H9 (cell line): Measurements from ENCODE around the gene ZNF804A. TPM values are rescaled to one million over a fixed set of nuclear protein-coding genes. Genes with fewer than 3 reads are reported as not detected.

Experiments used
- DNase-seq: peaks from one replicate; pipeline ENCODE4 v3.0.0-alpha.2; 2017
- H2AFZ ChIP-seq: one replicate; pipeline ENCODE4 v1.6.1; 2013; ENCODE audit warnings: mild to moderate bottlenecking, low read length, control low read depth, moderate library complexity
- H2AK5ac ChIP-seq: 2 replicates; pipeline ENCODE4 v1.6.1; 2013; ENCODE audit warnings: low read length, control low read depth, mixed read lengths; ENCODE audit not compliant: insufficient read length
- H2BK120ac ChIP-seq: one replicate; pipeline ENCODE4 v1.6.1; 2013; ENCODE audit warnings: low read depth, mild to moderate bottlenecking, low read length, control low read depth, inconsistent platforms; ENCODE audit not compliant: poor library complexity, severe bottlenecking
- H2BK12ac ChIP-seq: 2 replicates; pipeline ENCODE4 v1.6.1; 2013; ENCODE audit warnings: low read length, control low read depth, mixed read lengths, low read depth; ENCODE audit not compliant: insufficient read length
- H2BK15ac ChIP-seq: 2 replicates; pipeline ENCODE4 v1.6.1; 2013; ENCODE audit warnings: low read depth, low read length, control low read depth
- H2BK20ac ChIP-seq: one replicate; pipeline ENCODE4 v1.6.1; 2013; ENCODE audit warnings: low read depth, mild to moderate bottlenecking, low read length, control low read depth, inconsistent platforms; ENCODE audit not compliant: poor library complexity, severe bottlenecking
- H2BK5ac ChIP-seq: 2 replicates; pipeline ENCODE4 v1.6.1; 2013; ENCODE audit warnings: low read length, control low read depth, mixed read lengths; ENCODE audit not compliant: insufficient read length
- H3K14ac ChIP-seq: 2 replicates; pipeline ENCODE4 v1.6.1; 2013; ENCODE audit warnings: low read length, control low read depth; ENCODE audit not compliant: insufficient read depth
- H3K18ac ChIP-seq: 2 replicates; pipeline ENCODE4 v1.6.1; 2013; ENCODE audit warnings: low read depth, mild to moderate bottlenecking, mixed read lengths, low read length, control low read depth; ENCODE audit not compliant: insufficient read length
- H3K23ac ChIP-seq: 2 replicates; pipeline ENCODE4 v1.6.1; 2013; ENCODE audit warnings: low read length, control low read depth, mixed read lengths, low read depth; ENCODE audit not compliant: insufficient read length
- H3K23me2 ChIP-seq: 2 replicates; pipeline ENCODE4 v1.6.1; 2013; ENCODE audit warnings: low read depth, mild to moderate bottlenecking, mixed read lengths, low read length, control low read depth; ENCODE audit not compliant: insufficient read length, poor library complexity, severe bottlenecking
- H3K27ac ChIP-seq: 2 replicates; pipeline ENCODE4 v1.5.1; 2013; ENCODE audit warnings: low read length, control low read depth, mixed read lengths, low read depth; ENCODE audit not compliant: insufficient read length
- H3K27me3 ChIP-seq: 2 replicates; pipeline ENCODE4 v1.6.1; 2013; ENCODE audit warnings: low read length, control low read depth, inconsistent platforms; ENCODE audit not compliant: insufficient read depth
- H3K4ac ChIP-seq: 2 replicates; pipeline ENCODE4 v1.6.1; 2013; ENCODE audit warnings: low read depth, mild to moderate bottlenecking, control low read depth, inconsistent platforms, low read length, moderate library complexity
- H3K4me1 ChIP-seq: 2 replicates; pipeline ENCODE4 v1.6.1; 2013; ENCODE audit warnings: low read length, control low read depth, inconsistent platforms; ENCODE audit not compliant: insufficient read depth
- H3K4me2 ChIP-seq: 2 replicates; pipeline ENCODE4 v1.6.1; 2013; ENCODE audit warnings: low read length, control low read depth, mixed read lengths; ENCODE audit not compliant: insufficient read length, insufficient read depth
- H3K56ac ChIP-seq: 2 replicates; pipeline ENCODE4 v1.6.1; 2013; ENCODE audit warnings: low read depth, mild to moderate bottlenecking, mixed read lengths, low read length, control low read depth; ENCODE audit not compliant: insufficient read length
- H3K79me1 ChIP-seq: 2 replicates; pipeline ENCODE4 v1.6.1; 2013; ENCODE audit warnings: low read depth, mild to moderate bottlenecking, moderate library complexity, low read length, control low read depth, inconsistent platforms; ENCODE audit not compliant: insufficient read depth, poor library complexity, severe bottlenecking
- H3K79me2 ChIP-seq: 2 replicates; pipeline ENCODE4 v1.6.1; 2013; ENCODE audit warnings: low read length, control low read depth, inconsistent platforms; ENCODE audit not compliant: insufficient read depth
- H3K9ac ChIP-seq: 2 replicates; pipeline ENCODE4 v1.6.1; 2013; ENCODE audit warnings: low read length, control low read depth, mixed read lengths; ENCODE audit not compliant: insufficient read length; ENCODE audit errors: extremely low read depth
- H3K9me3 ChIP-seq: one replicate; pipeline ENCODE4 v1.6.1; 2013; ENCODE audit warnings: low read depth, low read length, inconsistent platforms; ENCODE audit not compliant: control insufficient read depth
- H3T11ph ChIP-seq: one replicate; pipeline ENCODE4 v1.6.1; 2013; ENCODE audit warnings: mild to moderate bottlenecking, low read length, control low read depth, inconsistent platforms
- H4K20me1 ChIP-seq: one replicate; pipeline ENCODE4 v1.6.1; 2013; ENCODE audit not compliant: control insufficient read depth, insufficient read length, insufficient read depth
- H4K5ac ChIP-seq: 2 replicates; pipeline ENCODE4 v1.6.1; 2013; ENCODE audit warnings: low read depth, mild to moderate bottlenecking, mixed read lengths, low read length, control low read depth; ENCODE audit not compliant: insufficient read length
- H4K8ac ChIP-seq: replicated peaks from 2 replicates; pipeline ENCODE4 v1.6.1; 2013; ENCODE audit warnings: low read length, control low read depth, mixed read lengths, low read depth; ENCODE audit not compliant: insufficient read length
- H4K91ac ChIP-seq: 2 replicates; pipeline ENCODE4 v1.6.1; 2013; ENCODE audit warnings: low read depth, mild to moderate bottlenecking, moderate library complexity, mixed read lengths, low read length, control low read depth; ENCODE audit not compliant: insufficient read length
- H3K27ac Mint-ChIP-seq, 3 experiments: 2 replicates in 2 of 3; 3 replicates in 1 of 3; pipeline ENCODE4 v1.8.0; 2020 to 2021; ENCODE audit warnings: mixed read lengths in 3 of 3, mild to moderate bottlenecking in 1 of 3, moderate library complexity in 1 of 3
- H3K27me3 Mint-ChIP-seq: 2 replicates; pipeline ENCODE4 v1.8.0; 2021; ENCODE audit warnings: low read depth, mild to moderate bottlenecking, moderate library complexity, mixed read lengths
- H3K36me3 Mint-ChIP-seq, 3 experiments: 2 replicates in 2 of 3; 3 replicates in 1 of 3; pipeline ENCODE4 v1.8.0; 2020 to 2021; ENCODE audit warnings: low read depth in 3 of 3, mixed read lengths in 3 of 3; ENCODE audit not compliant: insufficient read depth in 1 of 3
- H3K4me1 Mint-ChIP-seq, 2 experiments: 2 replicates each; pipeline ENCODE4 v1.8.0; 2020; ENCODE audit warnings: mixed read lengths in 2 of 2
- H3K4me3 Mint-ChIP-seq, 2 experiments: 2 replicates in 1 of 2; 3 replicates in 1 of 2; pipeline ENCODE4 v1.8.0; 2020 to 2021; ENCODE audit warnings: mild to moderate bottlenecking in 2 of 2, mixed read lengths in 2 of 2, moderate library complexity in 1 of 2
- H3K9me3 Mint-ChIP-seq, 2 experiments: 2 replicates in 1 of 2; 3 replicates in 1 of 2; pipeline ENCODE4 v1.8.0; 2020; ENCODE audit warnings: mild to moderate bottlenecking in 2 of 2, mixed read lengths in 2 of 2, moderate library complexity in 1 of 2
- WGBS: extraction: QIAGEN DNeasy Blood & Tissue Kit; methylation state at CpG from one replicate; pipeline ENCODE4 v1.1.7; 2013; ENCODE audit warnings: missing lambda C conversion rate, low lambda C conversion rate, mixed read lengths; ENCODE audit not compliant: insufficient read length; ENCODE audit errors: extremely low coverage; 5-methylcytosine and 5-hydroxymethylcytosine counted together
- total RNA-seq: library from RNA; stranded (reverse); gene quantifications from 2 replicates; pipeline ENCODE4 v1.2.1, GENCODE V29; 2021
- TF ChIP-seq, protein P1 (sequence below): fragments of 200-600 bp; sonication (generic); conservative IDR thresholded peaks from 3 replicates; pipeline ENCODE4 v1.8.0; 2021; ENCODE audit warnings: antibody characterized with exemption, mild to moderate bottlenecking

The ZNF804A gene
- total RNA-seq, 1 experiment from 2014 or later: not detected

DNA sequence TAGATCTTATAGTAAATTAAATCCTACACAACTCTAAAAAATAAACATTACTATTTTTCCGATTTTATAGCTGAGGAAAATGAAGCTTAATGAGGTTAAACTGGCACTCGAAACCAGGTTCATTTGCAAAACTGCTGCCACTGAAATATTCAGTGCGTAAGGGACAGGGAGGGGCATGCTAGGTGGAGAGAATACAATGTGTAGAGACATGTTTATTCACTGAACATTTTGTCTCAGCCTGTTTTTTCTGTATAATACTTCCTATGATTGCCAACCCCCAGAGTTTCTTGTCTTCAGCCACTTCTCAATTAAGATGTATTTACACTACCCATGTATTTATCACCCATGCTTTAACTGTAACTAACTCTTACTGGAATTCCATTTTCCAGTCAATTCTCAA is 31.6 kb upstream of the ZNF804A start:
- no peak overlapping the region for H3K18ac ChIP-seq
- H3K9ac ChIP-seq: no peak overlapping the region
- H3K79me2 ChIP-seq: no peaks in the 10 kb centered on the region
- Mint-ChIP-seq H3K4me1 (peaks cover 8 to 9% of the 10 kb centered on the region in 2 experiments), H3K36me3 (no peaks in the 10 kb centered on the region), H3K27me3 (no peaks in the 10 kb centered on the region), H3K9me3 (no peaks in the 10 kb centered on the region), H3K4me3 (no peak overlapping the region), H3K27ac (no peak overlapping the region)
- H3K4ac ChIP-seq: no peak overlapping the region
- H4K91ac ChIP-seq: no peak overlapping the region
- no peaks in the 10 kb centered on the region for H3K4me1 ChIP-seq
- no peaks in the 10 kb centered on the region for H3K9me3 ChIP-seq
- H3K56ac ChIP-seq: no peak overlapping the region
- H3K79me1 ChIP-seq: no peaks in the 10 kb centered on the region
- H3K27ac ChIP-seq: no peak overlapping the region
- H4K20me1 ChIP-seq: no peaks in the 10 kb centered on the region
- no peak overlapping the region for H3T11ph ChIP-seq
- no peak overlapping the region for H2BK12ac ChIP-seq
- no peaks in the 10 kb centered on the region for H3K27me3 ChIP-seq
- H3K23ac ChIP-seq: no peak overlapping the region
- H2AK5ac ChIP-seq: no peak overlapping the region
- H3K4me2 ChIP-seq: no peak overlapping the region
- no peak overlapping the region for H2BK5ac ChIP-seq
- no peak overlapping the region for H4K5ac ChIP-seq
- H4K8ac ChIP-seq: no peak overlapping the region
- H3K14ac ChIP-seq: no peak overlapping the region
- no CpG with 5 or more reads among the region's 3 CpGs for WGBS
- H3K23me2 ChIP-seq: no peaks in the 10 kb centered on the region
- no peak overlapping the region for H2BK20ac ChIP-seq
- TF ChIP-seq, protein P1, sequence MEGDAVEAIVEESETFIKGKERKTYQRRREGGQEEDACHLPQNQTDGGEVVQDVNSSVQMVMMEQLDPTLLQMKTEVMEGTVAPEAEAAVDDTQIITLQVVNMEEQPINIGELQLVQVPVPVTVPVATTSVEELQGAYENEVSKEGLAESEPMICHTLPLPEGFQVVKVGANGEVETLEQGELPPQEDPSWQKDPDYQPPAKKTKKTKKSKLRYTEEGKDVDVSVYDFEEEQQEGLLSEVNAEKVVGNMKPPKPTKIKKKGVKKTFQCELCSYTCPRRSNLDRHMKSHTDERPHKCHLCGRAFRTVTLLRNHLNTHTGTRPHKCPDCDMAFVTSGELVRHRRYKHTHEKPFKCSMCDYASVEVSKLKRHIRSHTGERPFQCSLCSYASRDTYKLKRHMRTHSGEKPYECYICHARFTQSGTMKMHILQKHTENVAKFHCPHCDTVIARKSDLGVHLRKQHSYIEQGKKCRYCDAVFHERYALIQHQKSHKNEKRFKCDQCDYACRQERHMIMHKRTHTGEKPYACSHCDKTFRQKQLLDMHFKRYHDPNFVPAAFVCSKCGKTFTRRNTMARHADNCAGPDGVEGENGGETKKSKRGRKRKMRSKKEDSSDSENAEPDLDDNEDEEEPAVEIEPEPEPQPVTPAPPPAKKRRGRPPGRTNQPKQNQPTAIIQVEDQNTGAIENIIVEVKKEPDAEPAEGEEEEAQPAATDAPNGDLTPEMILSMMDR: no peak
- DNase-seq: no peak
- no peak overlapping the region for H2AFZ ChIP-seq
- H2BK15ac ChIP-seq: no peak overlapping the region
- H2BK120ac ChIP-seq: no peak overlapping the region
